ENCODE measurements around the gene TRDMT1. TPM values are rescaled to one million over a fixed set of nuclear protein-coding genes. Genes with fewer than 3 reads are reported as not detected.

Gene TRDMT1
- total RNA-seq, 1 donor from 2014 or later: 9.0 TPM

GRCh38 chr10:17171141-17171641 is 30.3 kb downstream of the TRDMT1 start:
- Mint-ChIP-seq H3K27ac (no peak overlapping the region), H3K4me3 (no peak overlapping the region), H3K36me3 (peaks cover 4% of the 10 kb centered on the region), H3K9me3 (no peaks in the 10 kb centered on the region), H3K4me1 (ENCODE audit: unreplicated experiment) (peaks cover 15% of the 10 kb centered on the region), H3K27me3 (no peaks in the 10 kb centered on the region)
- no peak for TF ChIP-seq CTCF (conservative IDR thresholded peaks at IDR 0.05)
- no peak for DNase-seq (ENCODE audit: extremely low spot score, unreplicated experiment)

- H3K36me3 Mint-ChIP-seq: peaks cover 4% of the 10 kb centered on the region
- H3K9me3 Mint-ChIP-seq: no peaks in the 10 kb centered on the region
- H3K4me1 Mint-ChIP-seq (ENCODE audit: unreplicated experiment): peaks cover 5% of the 10 kb centered on the region
- H3K27ac Mint-ChIP-seq: no peak overlapping the region
- H3K27me3 Mint-ChIP-seq: no peaks in the 10 kb centered on the region
- TF ChIP-seq CTCF (conservative IDR thresholded peaks at IDR 0.05): no peak
- no peak overlapping the region for H3K4me3 Mint-ChIP-seq
- DNase-seq (ENCODE audit: extremely low spot score, unreplicated experiment): no peak
Observed at GRCh38 chr10:17169803-17170202, 31.7 kb downstream of the TRDMT1 start.

- peaks cover 6% of the 10 kb centered on the region for H3K9me3 Mint-ChIP-seq
- H3K27ac Mint-ChIP-seq: no peak overlapping the region
- TF ChIP-seq CTCF (conservative IDR thresholded peaks at IDR 0.05): no peak
- no peak overlapping the region for H3K4me3 Mint-ChIP-seq
- no peaks in the 10 kb centered on the region for H3K4me1 Mint-ChIP-seq (ENCODE audit: unreplicated experiment)
- no peaks in the 10 kb centered on the region for H3K36me3 Mint-ChIP-seq
- no peaks in the 10 kb centered on the region for H3K27me3 Mint-ChIP-seq
- DNase-seq (ENCODE audit: extremely low spot score, unreplicated experiment): no peak
Observed at GRCh38 chr10:17166699-17167098, 34.8 kb downstream of the TRDMT1 start.

GRCh38 chr10:17162828-17163227 is 38.6 kb downstream of the TRDMT1 start:
- no peaks in the 10 kb centered on the region for H3K4me1 Mint-ChIP-seq (ENCODE audit: unreplicated experiment)
- no peaks in the 10 kb centered on the region for H3K36me3 Mint-ChIP-seq
- H3K27ac Mint-ChIP-seq: no peak overlapping the region
- no peak overlapping the region for H3K4me3 Mint-ChIP-seq
- H3K27me3 Mint-ChIP-seq: no peaks in the 10 kb centered on the region
- DNase-seq (ENCODE audit: extremely low spot score, unreplicated experiment): no peak
- peaks cover 6% of the 10 kb centered on the region for H3K9me3 Mint-ChIP-seq
- no peak for TF ChIP-seq CTCF (conservative IDR thresholded peaks at IDR 0.05)

GRCh38 chr10:17161775-17162174 is 39.7 kb downstream of the TRDMT1 start:
- no peak for TF ChIP-seq CTCF (conservative IDR thresholded peaks at IDR 0.05)
- Mint-ChIP-seq H3K27ac (no peak overlapping the region), H3K4me3 (no peak overlapping the region), H3K27me3 (no peaks in the 10 kb centered on the region), H3K4me1 (ENCODE audit: unreplicated experiment) (no peaks in the 10 kb centered on the region), H3K36me3 (no peaks in the 10 kb centered on the region), H3K9me3 (peaks cover 6% of the 10 kb centered on the region)
- no peak for DNase-seq (ENCODE audit: extremely low spot score, unreplicated experiment)

GRCh38 chr10:17157024-17157423 is 44.4 kb downstream of the TRDMT1 start:
- no peak for DNase-seq (ENCODE audit: extremely low spot score, unreplicated experiment)
- peaks cover 13% of the 10 kb centered on the region for H3K36me3 Mint-ChIP-seq
- no peaks in the 10 kb centered on the region for H3K27me3 Mint-ChIP-seq
- TF ChIP-seq CTCF (conservative IDR thresholded peaks at IDR 0.05): no peak
- H3K4me1 Mint-ChIP-seq (ENCODE audit: unreplicated experiment): peaks cover 3% of the 10 kb centered on the region
- H3K9me3 Mint-ChIP-seq: no peaks in the 10 kb centered on the region
- H3K4me3 Mint-ChIP-seq: no peak overlapping the region
- H3K27ac Mint-ChIP-seq: no peak overlapping the region
